Activated CD8-positive, alpha-beta memory T cell treated with anti-CD3 and anti-CD28 coated beads for 24 hours (primary cell): ENCODE data around the gene CDV3.
A peak's percentile ranks its signal among the peaks of the same experiment; 100 is the strongest.

Source experiments
- DNase-seq: peaks from one replicate; pipeline ENCODE4 v3.0.0-alpha.2; 2020

CDV3 gene

DNA sequence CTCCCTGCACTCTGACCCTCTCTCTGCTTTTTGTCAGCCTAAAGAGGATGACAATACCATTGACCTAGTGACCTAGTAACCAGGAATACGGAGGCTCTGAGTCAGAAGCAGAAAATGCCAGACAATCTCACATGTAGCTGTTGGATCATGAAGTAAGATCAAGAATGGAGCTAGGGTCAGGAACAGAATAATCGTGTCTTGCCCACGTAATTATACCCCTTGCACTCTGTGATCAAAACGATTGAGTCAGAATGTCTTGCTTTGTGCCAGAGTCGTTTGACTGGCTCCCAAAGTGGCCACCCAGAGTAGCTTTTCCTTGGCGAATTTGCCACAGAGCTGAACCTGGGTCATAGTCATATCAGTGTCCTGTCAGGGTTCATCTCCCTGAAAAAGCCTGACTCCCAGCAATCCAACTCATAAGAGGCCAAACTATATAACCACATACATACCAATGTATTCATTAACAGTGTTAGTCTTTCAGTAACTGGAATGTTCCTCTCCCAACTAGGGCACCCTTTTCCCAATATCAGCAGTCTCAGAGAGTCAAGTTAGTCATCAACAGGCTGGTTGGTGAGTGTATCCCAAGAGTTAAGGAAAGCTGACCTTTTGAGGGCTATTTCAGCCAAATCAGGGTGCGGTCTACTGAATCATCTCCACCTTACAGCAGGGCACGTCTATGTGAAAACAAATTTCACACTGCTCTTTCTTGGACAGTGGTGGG is 5.0 kb upstream of the CDV3 start:
- no peak for DNase-seq

DNA sequence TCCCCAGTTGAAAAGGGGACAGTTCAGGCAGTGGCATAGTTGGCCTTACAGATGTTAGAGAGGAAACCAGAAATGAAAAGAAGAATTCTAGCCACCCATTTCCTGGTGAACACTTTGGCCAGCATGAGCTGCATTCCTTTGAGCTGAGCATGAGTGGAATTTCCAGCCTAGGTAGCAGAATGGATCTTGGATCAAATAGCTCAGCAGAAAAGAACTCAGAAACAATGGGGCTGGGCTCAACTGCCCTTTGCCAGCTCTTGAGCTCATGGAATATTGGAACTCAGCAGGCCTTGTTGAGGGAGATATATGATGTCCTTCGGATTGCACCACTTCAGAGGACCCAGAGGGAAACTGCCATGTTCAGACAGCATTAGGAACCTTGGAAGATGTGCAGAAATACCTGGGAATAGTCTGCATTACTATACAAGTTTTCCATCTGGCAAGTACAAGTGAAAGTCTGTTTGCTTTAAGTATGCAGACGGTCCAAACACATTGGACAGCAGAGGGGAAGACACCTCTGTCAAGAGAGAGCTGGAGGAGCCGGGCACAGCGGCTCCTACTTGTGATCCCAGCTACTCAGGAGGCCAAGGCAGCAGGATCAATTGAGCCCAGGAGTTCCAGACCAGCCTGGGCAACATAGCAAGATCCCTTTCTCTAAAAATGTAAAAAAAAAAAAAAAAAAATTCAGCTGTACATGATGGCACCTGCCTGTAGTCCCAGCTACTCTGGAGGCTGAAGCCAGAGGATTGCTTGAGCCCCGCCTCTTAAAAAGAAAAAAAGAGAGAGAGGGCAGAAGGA is 3.1 kb upstream of the CDV3 start:
- DNase-seq, result no peak

DNA sequence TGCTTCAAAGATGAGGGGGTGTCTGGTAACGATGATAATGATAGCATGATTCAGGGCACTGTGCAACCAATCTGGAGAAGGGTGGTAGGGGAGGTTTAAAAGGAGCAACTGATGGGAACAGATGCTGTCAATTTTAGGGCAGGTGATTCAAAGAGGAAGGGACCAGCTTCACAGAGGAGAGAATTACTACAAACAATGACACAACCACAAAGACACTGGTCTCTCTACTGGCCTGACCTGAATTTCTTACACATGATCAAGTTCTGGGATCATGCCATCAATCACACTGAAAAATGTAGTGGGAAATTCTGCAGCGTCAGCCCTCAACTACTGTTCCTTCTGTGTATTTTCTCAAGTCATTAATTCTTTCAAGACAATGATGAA is 2.6 kb upstream of the CDV3 start:
- DNase-seq, result no peak

DNA sequence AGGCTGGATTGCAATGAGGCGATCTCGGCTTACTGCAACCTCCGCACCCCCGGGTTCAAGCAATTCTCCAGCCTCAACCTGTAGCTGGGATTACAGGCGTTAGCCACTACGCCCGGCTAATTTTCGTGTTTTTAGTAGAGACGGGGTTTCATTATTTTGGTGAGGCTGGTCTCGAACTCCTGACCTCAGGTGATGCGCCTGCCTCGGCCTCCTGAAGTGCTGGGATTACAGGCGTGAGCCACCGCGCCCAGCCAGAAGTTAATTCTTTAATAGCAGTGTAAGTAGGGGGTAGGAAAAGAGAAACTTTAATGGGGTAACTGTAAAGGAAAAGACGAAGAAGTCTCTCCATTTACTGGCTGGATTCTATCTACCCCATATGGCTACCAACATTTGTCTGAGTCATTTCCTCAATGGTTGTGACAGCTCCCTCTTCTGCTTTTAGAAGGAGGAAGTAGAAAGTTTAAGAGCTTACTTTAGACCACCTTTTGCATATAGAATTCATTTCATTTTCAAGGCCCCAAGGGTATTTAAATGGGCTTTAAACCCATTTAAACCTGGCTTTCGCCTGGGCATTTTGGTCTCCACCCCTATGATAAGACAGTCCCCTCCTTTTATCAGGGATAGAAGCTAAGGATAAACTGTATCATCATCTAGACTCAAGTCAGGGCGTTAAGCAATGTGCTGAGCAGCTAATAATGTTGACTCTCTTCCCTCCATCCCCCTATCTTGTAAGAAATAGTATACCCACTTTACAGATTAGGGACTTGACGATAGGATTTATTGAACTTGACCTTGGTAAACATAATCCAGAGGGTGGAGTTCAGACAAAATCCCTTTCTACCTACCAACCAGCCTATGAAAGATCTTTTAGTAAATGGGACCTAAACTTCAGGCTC is 1.1 kb upstream of the CDV3 start:
- DNase-seq, result peak; percentile 69

GRCh38 chr3:133573054-133573628 is 345 bp upstream of the CDV3 start:
- DNase-seq, result peak; percentile 100

DNA sequence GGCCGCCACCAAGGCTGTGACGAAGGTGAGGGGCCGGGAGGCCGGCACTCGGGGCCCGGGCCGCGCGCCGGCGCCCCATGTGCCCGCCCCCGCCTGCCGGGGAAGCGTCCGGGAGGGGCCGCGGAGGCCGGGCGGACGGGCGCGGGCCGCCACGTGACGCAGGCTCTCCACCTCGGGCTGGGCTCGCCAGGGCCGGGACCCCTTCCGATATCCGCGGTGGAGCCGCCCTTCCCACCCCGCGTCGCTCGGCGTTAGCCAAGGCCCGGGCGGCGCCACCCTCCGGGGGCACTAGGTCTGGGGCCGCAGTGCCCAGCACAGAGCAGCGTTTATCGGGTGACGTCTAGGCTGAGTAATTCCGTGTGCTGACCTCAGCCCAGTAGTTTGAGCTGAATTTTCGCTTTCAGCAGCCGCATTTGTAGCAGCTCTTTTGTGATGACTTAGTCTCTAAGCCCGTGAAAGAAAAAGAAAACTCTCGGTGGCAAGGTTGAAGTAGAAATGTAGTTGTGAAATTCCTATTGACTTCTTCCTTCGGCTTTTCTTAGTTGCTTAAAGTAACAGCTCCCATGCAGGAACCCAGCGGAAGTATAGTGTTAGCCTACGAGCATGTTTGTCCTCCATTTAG is 885 bp downstream of the CDV3 start:
- peak; percentile 90 for DNase-seq

GRCh38 chr3:133575086-133575485 is 1.6 kb downstream of the CDV3 start:
- DNase-seq, result peak; percentile 38

DNA sequence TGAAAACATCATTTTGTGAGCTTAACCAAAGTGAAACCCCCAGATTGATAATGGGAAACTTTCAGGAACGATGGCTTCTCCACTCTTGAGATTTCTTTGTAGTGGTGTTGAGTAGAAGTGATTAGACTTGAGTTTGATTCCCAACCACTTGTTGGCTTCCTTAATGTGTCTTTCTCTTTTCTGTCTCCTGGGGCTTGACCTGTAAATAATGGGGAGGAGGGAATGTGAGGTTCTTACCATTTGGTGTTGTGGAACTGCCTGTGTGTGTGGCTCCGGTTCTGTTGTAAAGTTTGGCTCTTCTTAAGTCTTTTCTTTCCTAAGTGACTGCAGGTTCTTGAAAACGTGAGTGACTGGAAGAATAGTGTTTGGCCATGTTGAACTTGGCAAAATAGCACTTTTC is 2.7 kb downstream of the CDV3 start:
- peak; percentile 24 for DNase-seq

- peak; percentile 57 for DNase-seq
Observed at GRCh38 chr3:133578548-133579191, 5.2 kb downstream of the CDV3 start.

DNA sequence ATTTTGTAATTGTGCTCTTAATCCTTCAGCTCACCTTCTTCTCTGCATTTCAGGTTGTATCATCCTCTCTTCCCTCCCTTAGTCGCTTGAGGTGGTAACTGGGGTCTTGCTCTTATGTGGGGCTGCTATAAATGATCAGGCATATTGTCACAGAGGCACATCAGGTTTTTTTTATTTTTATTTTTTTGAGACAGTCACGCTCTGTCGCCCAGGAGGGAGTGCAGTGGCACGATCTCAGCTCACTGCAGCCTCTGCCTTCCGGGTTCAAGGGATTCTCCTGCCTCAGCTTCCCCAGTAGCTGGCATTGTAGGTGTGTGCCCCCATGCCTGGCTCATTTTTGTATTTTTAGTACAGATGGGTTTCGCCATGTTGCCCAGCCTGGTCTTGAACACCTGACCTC is 9.9 kb downstream of the CDV3 start:
- DNase-seq, result no peak

DNA sequence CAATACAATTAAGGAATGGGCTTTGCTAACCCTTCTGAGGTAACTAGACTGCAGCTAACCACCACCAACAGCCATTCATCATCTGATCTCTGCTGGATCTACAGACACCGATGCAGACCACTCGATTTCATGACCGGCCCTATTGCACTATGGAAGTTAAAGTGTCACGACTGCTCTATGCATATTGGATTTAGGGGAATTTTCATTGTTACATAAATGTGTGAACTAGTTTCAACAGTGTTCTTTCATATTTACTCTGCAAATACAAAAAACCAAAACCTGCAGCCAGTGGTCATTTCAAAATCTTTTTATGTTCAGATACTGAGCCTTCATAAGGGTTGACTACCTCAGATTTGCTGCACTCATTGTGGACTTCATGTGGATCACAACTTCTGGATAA is 14.5 kb downstream of the CDV3 start:
- DNase-seq, result no peak

- DNase-seq, result no peak
Observed at GRCh38 chr3:133588784-133589465, 15.4 kb downstream of the CDV3 start.

GRCh38 chr3:133589503-133589902 is 16.0 kb downstream of the CDV3 start:
- no peak for DNase-seq

- no peak for DNase-seq
Observed at GRCh38 chr3:133591271-133591742, 17.8 kb downstream of the CDV3 start.

DNA sequence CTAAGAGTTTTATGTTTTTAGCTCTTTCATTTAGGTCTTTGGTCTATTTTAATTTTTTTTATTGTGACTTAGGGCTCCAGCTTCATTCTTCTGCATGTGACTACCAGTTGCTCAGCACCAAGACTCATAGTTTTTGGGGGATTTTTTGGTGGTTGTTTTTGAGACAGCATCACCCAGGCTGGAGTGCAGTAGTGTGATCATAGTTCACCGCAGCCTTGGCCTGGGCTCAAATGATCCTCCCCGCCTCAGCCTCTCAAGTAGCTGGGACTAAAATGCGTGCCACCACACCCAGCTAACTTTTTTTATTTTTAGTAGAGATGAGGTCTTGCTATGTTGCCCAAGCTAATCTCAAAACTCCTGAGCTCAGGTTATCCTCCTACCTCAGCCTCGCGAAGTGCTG is 19.4 kb downstream of the CDV3 start:
- DNase-seq, result no peak

- DNase-seq, result no peak
Observed at GRCh38 chr3:133593243-133593642, 19.8 kb downstream of the CDV3 start.

- DNase-seq, result no peak
Observed at GRCh38 chr3:133595341-133595740, 21.9 kb downstream of the CDV3 start.

GRCh38 chr3:133598405-133598804 is 24.9 kb downstream of the CDV3 start:
- no peak for DNase-seq

- DNase-seq, result no peak
Observed at GRCh38 chr3:133599280-133599679, 25.8 kb downstream of the CDV3 start.

GRCh38 chr3:133600572-133601081 is 27.1 kb downstream of the CDV3 start:
- DNase-seq, result no peak

GRCh38 chr3:133606342-133606741 is 32.9 kb downstream of the CDV3 start:
- no peak for DNase-seq
